AG04450 (cell line): Measurements from ENCODE around the gene UMODL1. TPM values are rescaled to one million over a fixed set of nuclear protein-coding genes. Genes with fewer than 3 reads are reported as not detected.

ENCODE experiments used
- CTCF ChIA-PET: fragments of 300-600, 350-600 bp; formaldehyde crosslinking; extraction: SDS; loops from one replicate; lab custom pipeline; 2022; ENCODE audit warnings: antibody characterized with exemption, inconsistent platforms; lab: Charles Lee
- POLR2A ChIA-PET: fragments of 350-600 bp; formaldehyde crosslinking; extraction: SDS; loops from one replicate; lab custom pipeline; 2021; ENCODE audit warnings: antibody characterized with exemption, inconsistent platforms; lab: Yijun Ruan, JAX
- DNase-seq: peaks from one replicate; pipeline ENCODE4 v3.0.0-alpha.2; 2011; ENCODE audit warnings: low read depth, low spot score
- H3K27ac ChIP-seq: one replicate; pipeline ENCODE4 v1.5.1; 2012; ENCODE audit warnings: low read depth, low read length, control low read depth
- H3K27me3 ChIP-seq: one replicate; pipeline ENCODE4 v1.6.0; 2012; ENCODE audit warnings: low read length; ENCODE audit not compliant: control insufficient read depth, insufficient read depth
- H3K4me3 ChIP-seq: 2 replicates; pipeline ENCODE4 v1.5.1; 2011; ENCODE audit warnings: mild to moderate bottlenecking, low read depth, low read length, control low read depth
- H3K9me3 ChIP-seq: 2 replicates; pipeline ENCODE4 v1.5.1; 2012; ENCODE audit warnings: low read length; ENCODE audit not compliant: control insufficient read depth, insufficient read depth
- CTCF ChIP-seq: IDR thresholded peaks from 2 replicates; pipeline ENCODE4 v1.5.1; 2011; ENCODE audit warnings: low read depth, low read length, control low read depth, inconsistent platforms
- polyA plus RNA-seq: library from polyadenylated mRNA; depleted of rRNA; stranded (reverse); fragments of >200 nt; gene quantifications from 2 replicates; pipeline ENCODE4 v1.2.3, GENCODE V29; 2011

The UMODL1 gene
- polyA plus RNA-seq, 1 experiment = 0.09 TPM

DNA sequence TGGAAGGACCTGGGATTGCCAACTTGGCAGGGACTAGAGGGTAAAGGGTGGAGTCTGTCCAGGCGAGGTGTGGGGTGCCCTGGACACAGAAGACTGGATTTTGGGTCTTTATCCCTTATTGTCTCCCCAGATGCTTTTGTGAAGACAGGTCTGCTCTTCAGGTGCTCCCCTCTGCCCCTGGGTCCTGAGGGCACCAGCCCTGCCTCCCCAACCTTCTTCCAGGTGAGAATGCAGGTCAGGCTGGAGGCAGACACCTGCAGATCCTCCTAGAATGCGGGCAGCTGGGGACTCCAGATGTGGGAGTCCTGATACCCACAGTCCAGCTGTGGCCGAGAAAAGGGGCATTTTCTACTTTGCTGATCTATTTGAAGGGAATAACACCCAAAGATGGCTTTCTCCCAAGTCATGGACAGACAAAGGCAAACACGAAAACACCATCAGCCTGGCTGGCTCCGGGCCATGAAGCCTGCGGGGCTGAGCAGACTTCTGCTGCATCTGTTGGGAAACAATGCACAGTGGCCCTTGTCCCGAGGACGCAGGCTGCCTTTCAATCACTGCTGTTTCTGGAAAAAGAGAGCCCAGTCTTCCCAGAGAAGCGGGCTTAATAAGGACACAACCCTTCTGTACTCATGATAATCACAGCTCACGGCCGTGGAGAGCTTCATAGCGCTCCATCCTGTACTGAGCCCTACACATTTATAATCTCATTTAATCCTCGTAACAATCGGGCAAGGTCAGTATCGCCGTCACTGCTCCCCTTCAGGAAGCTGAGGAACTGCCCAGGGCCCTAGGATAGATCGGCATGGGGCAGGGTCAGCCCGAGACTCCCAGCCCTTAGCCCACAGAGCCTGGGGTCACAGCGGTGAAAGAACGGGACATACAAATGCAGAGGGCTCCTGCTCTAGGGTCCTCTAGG is 85.8 kb downstream of the UMODL1 start:
- H3K27me3 ChIP-seq = peaks cover 42% of the 10 kb centered on the region
- no peak for DNase-seq
- no peak for TF ChIP-seq CTCF
- ChIA-PET POLR2A (no interaction called here), CTCF (interaction anchor here (1.9 kb wide), 1 partner anchor 11 kb away, joined by 6 read pairs; no protein-coding TSS in a partner anchor)
- no peaks in the 10 kb centered on the region; the same call in 1 of the 2 replicates for H3K9me3 ChIP-seq
- H3K27ac ChIP-seq = no peak overlapping the region
- H3K4me3 ChIP-seq = no peak overlapping the region

GRCh38 chr21:42157606-42158310 is 86.6 kb downstream of the UMODL1 start:
- TF ChIP-seq CTCF = no peak
- POLR2A ChIA-PET = no interaction called here
- CTCF ChIA-PET = interaction anchor here (1.9 kb wide), 1 partner anchor 12 kb away, joined by 6 read pairs; no protein-coding TSS in a partner anchor
- no peak overlapping the region for H3K27ac ChIP-seq
- peaks cover 36% of the 10 kb centered on the region for H3K27me3 ChIP-seq
- no peak overlapping the region for H3K4me3 ChIP-seq
- no peaks in the 10 kb centered on the region; the same call in 1 of the 2 replicates for H3K9me3 ChIP-seq
- DNase-seq = no peak

GRCh38 chr21:42158846-42159245 is 87.7 kb downstream of the UMODL1 start:
- no peak for TF ChIP-seq CTCF
- POLR2A ChIA-PET = no interaction called here
- CTCF ChIA-PET = interaction anchor here (0.7 to 1.9 kb wide), 2 partner anchors 13 to 16 kb away, joined by 3 to 6 read pairs; no protein-coding TSS in a partner anchor

GRCh38 chr21:42159560-42160110 is 88.5 kb downstream of the UMODL1 start:
- ChIA-PET CTCF (no interaction called here), POLR2A (no interaction called here)
- no peak for TF ChIP-seq CTCF
- H3K27ac ChIP-seq = no peak overlapping the region
- DNase-seq = no peak
- no peaks in the 10 kb centered on the region; the same call in 1 of the 2 replicates for H3K9me3 ChIP-seq
- peaks cover 27% of the 10 kb centered on the region for H3K27me3 ChIP-seq
- H3K4me3 ChIP-seq = no peak overlapping the region

More at GRCh38 chr21:42158846-42159245, 87.7 kb downstream of the UMODL1 start:
- Histone ChIP-seq H3K9me3 (no peaks in the 10 kb centered on the region; the same call in 1 of the 2 replicates), H3K27me3 (peaks cover 29% of the 10 kb centered on the region), H3K4me3 (no peak overlapping the region), H3K27ac (no peak overlapping the region)
- no peak for DNase-seq
